NCI-H2107 (cell line): ENCODE measurements around the gene SGPL1.
"Not testable (repeated sequence)": the region's sequence is repeated elsewhere in the genome, so short reads cannot be mapped to it uniquely, and the experiment has no call there.

Source experiments
- DNase-seq: peaks from one replicate; lab custom pipeline; 2025; lab: John Stamatoyannopoulos, UW

SGPL1 gene

DNA sequence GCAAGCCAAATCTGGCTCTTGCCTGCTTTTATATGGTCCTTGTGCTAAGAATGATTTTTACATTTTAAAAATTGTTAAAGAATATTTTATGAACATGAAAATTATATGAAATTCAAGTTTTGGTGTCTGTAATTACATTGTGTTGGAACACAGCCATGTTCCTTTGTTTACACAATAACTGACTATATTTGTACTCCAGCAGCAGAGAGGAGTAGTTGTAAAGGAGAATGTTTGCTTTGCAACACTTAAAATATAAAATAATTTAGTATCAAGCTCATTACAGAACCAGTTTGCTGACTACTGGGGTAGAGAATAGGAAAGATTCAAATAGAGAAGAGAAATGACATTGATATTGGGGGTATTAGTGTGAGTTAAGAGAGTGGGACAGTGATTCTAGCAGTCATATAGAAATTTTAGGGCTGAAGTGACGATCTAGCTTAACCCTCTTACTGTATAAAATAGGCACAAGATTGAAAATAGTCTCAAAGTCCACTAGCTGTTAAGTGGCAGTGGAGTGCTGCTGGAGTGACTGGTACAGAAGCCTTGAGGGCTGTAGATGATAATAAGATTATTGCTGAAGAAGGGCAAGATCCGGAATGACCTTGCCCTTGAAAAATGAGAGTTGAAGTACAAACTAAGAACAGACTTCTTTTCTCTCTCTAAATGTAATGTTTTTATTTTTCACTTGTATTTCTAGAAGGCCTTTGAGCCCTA is 28.2 kb downstream of the SGPL1 start:
- DNase-seq: no peak

DNA sequence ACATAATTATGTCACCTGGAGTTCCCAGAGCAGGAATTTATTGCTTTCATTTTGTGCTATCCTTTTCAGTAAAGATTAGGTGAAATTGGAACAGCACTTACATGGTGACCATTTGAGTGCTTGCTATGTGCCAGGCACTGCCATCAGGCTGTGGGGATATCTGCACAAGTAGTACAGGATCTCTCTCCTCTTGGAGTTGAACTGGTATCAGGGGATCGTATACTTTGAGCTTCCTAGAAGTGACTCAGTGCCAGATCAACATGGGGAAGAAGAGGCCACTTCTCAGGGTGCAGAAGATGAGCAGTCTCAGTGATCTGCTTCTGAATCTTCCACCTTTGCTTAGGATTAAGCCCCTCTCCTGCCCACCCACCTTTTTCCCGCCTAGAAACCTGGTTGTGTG is 29.5 kb downstream of the SGPL1 start:
- DNase-seq: no peak

DNA sequence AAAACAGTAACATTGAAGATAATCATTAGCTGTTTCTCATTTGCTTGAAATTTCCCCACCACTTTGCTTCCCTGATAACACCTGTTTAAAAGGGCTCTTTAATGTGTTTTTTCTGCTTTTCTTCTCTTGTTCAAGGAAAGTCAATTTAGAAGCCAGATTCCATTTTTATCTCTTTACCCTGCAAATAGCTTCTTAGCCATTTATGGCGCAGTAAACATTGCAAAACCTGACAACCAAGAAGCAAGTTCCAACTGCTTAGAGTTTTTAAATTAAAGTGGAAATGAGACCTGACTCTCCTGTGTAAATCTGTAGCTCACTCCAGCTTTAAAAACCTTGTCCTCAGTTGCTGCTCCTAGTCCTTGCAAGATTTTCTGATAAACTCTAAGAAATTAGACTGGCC is 30.1 kb downstream of the SGPL1 start:
- DNase-seq: no peak

DNA sequence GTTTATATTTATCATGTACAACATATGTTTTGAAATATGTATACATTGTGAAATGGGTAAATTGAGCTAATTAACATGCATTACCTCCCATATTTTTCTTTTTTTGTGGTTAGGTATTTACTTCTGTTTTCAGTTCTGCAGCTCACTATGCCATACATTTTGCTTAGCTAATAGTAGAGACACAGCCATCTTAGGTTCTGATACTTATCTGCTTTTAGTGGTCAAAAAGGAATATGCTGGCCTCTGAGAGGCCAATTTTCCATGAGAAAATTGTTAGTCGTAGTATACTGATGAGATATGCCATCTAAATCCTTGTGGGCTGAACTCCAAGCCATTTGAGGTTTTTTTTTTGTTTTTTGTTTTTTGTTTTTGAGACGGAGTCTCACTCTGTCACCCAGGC is 31.0 kb downstream of the SGPL1 start:
- DNase-seq: no peak

DNA sequence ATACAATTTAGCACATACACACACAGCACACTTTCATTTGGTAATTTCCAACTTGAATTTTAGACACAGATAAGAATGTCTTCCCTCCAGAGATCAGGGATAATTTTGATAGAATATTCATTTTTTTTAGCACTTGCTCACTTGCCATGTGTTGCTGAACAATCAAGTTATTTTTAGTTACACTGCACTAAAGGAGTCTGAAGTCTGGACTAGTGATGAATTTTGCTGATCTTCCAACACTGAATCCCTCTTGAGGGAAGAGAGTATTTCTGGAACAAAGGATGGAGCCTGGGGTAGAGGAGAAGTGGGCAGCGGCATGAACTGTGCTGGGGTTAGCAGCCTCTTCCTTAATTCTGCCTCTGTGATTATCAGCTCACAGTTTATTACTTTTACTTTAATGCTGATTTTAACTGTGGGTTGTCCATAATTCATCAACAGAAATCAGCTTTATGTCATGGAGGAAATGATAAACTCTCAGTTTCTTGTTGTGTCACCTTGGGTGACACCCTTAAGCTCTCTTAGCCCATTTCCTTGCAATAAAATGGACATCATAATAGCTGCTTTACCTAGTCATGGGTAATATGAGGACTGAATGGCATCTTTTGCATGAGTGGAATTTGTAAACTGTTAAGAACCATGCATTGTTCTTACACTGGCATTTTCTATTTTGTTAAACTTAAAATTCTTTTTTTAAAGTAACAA is 32.1 kb downstream of the SGPL1 start:
- DNase-seq: no peak

DNA sequence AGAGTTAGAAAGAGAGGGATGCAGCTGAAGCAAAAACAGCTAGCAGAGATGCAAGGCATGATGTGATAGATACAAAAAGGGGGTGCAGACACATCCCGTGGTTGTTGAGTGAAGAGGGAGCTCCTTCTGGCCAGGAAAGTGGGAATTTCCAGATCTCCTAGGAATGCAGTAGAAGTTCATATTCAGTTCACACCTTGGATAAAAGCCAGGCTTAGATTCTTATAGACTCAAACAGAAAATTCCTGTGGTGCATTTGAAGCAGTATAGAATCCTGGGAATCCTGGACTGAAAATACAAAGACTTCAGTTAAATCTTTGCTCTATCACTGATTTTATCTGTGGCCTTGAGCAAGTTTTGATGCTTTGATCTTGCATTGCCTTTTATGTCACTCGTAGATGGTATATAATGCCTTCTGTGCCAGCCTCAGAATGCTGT is 33.9 kb downstream of the SGPL1 start:
- no peak for DNase-seq

DNA sequence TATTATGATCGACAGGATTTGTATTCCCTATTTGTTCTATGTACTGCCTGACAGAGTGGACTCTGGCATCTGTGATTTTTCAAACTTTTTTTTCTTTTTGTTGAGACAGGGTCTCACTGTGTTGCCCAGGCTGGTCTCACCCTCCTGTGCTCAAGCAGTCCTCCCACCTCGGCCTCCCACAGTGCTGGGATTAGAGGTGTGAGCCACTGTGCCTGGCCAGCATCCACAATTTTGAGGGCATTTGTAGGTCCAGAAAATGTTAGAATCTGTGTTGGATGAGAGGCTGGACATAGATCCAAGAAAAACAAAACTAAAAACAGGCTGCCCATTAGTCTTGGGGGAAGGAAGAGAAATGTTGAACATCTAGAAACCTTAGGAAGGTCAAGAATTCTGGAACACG is 34.3 kb downstream of the SGPL1 start:
- no peak for DNase-seq

DNA sequence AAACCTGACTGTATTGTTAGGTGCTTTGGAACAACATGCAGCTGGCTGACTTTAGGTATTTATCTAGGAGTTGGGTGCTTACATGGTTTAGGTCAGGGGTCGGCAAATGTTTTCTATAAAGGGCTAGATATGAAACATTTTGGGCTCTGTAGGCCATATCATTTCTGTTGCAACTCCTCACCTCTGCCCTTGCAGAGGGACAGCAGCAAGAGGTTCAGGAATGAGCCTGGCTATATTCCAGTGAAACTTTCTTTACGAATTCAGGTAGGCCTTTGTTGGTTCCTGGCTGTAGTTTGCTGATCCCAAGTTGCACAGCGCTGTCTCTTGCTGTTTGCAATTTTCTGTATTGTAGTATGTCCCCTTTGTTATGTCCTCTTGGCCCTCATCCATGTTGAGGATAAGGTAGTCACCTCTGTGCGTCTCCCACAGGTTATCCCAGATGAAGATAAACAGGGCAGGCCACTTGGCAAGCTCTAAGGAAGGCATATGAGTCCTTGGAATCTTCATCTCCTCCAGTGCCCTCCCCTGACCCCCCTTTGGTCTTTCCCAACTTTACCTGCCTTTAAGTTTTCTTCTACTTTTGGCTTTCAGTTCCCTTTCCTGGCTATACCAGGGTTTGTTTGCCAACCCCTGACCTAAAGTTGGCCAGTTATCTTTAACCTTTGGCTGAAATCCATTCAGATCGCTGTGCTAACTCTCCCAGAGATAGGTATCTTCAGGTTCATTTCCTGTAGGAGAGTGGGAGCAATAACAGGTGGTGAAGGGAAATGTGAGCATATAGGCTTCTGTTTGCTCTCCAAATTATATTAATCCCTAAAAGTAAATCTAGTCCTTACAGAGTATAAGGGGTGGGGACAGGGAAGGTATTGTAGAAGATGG is 36.1 kb downstream of the SGPL1 start:
- DNase-seq: no peak

DNA sequence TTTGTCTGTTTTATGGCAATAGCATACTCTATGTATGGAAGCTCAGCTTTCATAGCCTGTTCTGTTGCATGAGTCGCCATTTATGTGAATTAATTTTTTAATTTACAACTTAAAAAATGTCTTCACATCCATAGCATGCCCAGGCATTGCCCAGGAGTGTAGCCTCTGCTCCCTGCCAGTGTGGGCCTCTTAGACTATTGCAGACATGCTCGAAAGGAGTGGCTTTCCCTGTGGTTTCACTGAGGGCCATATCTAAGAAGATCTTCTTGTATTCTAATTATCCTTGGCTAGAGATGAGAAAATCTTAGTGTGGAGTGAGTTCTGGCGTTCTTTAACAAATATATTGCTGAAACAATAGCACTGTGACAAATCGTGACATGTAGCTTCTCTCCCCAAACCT is 37.3 kb downstream of the SGPL1 start:
- DNase-seq: no peak

DNA sequence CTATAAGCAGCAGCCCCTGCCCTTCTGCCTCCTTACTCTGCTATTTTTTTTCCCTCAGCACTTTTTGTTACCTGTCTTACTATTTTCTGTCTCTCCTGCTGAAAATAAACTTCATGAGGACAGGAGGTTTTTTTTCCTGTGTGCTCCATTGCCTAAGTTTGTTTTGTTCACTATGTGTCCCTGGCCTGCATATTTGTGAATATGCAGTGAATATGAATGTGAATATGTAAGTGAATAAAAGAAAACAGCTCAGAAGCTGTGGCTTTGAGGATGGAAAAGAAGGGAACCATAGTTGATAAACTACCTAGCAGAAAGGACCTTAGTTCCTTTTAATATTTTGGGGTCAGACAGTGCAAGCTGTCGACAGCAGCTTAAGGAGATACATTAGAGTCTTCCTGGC is 37.7 kb downstream of the SGPL1 start:
- DNase-seq: no peak

DNA sequence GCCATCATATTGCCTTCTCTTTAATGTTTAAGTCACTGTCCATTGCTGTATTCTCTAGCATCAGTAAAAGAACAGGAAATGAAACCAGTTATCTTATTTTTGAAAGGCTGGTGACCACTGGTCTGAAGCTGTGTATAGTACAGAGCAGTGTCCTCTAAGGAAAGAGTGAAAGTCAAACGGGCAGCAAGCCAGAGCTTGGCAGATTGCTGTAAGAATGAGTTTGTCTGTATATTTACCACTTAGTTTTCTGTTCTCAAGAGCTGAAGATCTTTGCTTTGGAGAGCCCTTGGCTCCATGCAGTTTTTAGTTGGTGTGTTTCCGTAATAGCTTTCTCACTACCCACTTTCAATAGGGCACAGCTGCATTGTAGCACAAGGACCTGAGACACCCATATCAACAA is 40.7 kb downstream of the SGPL1 start:
- no peak for DNase-seq

DNA sequence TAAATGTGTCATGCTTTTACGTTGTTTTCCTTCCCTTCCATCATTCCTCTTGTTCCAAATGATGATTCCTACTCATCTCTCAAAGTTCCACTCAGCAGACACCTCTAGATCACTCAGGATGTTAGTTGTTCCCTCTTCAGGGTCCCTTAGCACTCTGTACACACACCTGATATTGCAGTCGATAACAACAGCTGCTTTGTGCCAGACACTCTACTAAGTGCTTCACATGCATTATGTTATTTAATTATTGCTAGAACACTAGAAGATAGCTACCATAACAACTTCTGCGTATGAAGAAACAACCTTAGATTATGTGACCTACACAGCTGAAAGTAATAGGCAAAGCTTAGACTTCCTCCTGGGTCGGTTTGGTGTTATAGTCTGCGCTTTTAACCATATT is 43.0 kb downstream of the SGPL1 start:
- DNase-seq: no peak

DNA sequence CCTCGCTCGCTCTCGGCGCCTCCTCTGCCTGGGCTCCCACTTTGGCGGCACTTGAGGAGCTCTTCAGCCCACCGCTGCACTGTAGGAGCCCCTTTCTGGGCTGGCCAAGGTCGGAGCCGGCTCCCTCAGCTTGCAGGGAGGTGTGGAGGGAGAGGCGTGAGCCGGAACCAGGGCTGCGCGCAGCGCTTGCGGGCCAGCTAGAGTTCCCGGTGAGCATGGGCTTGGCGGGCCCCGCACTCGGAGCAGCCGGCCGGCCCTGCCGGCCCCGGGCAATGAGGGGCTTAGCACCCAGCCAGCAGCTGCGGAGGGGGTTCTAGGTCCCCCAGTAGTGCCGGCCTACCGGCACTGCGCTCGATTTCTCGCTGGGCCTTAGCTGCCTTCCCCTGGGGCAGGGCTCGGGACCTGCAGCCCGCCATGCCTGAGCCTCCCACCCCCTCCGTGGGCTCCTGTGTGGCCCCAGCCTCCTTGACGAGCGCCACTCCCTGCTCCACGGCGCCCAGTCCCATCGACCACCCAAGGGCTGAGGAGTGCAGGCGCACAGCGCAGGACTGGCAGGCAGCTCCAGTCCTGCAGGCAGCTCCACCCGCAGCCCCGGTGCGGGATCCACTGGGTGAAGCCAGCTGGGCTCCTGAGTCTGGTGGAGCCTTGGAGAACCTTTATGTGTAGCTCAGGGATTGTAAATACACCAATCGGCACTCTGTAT is 45.9 kb downstream of the SGPL1 start:
- DNase-seq: not testable (repeated sequence)

DNA sequence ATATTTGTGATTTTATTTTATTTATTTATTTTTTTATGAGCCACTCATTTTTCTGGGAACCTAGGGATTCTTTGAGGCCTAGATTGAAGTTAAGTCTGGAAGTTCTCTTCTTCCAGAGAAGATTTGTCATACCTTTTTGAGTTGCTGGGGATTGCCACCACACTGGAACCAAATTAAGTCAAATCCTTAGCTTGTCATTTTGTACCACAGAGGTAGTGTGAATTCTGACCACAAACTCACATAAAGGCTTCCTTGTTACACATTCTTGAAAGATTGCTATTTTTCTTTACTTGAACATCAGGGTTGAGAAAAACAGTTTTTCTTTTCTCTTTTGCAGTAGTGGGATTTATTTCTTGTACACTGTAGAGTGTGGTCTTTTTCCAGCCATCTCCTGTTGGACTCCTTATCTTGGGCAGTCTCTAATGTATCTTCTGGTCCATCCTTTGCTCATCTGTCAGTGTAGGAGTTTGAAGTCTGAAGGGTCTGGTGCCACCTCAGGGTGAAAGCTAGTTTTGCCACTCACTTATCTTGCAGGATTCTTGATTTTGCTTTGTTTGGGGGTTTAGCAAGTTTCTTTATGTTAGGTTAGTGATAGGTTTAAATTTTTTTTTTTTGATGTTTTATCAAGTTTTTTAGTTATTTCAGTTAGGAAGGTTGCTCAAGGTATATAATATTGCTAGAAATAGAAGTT is 47.9 kb downstream of the SGPL1 start:
- no peak for DNase-seq

DNA sequence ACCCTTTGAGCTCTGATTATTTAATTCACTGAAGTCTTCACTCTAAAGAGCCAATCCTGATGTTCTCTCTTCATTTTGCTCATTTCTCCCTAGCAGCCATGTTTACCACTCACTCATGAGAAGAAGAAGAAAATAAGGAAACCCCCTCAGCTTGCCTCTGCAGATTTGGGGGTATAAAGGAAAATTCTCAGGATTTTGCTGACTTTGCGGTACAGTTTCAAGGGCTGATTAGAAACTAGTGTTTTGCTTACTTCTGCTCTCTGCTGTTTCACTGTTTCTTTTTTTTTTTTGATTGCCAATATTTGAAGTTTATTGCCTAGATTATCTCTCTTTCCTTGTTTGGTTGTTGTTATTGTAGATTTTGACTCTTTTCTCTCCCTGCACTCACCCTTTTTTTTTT is 49.2 kb downstream of the SGPL1 start:
- no peak for DNase-seq

DNA sequence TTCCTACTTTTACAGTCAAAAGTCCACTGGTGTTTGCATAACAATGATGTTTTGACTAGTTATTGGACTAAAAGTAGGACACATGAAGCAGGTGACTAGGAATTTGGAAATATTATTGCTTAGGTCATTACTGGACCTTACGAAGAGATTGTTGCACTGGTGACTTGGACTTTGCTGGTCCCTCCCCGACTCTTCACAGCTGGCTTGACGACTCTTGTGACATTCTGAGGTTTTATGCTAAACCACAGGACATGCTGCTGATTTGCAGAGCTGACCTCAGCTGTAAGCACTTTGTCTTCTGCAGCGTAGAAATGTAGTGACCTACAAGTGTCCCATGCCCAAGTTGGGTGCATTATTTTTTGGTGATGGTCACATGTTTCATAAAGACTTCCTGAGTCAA is 50.7 kb downstream of the SGPL1 start:
- DNase-seq: no peak

DNA sequence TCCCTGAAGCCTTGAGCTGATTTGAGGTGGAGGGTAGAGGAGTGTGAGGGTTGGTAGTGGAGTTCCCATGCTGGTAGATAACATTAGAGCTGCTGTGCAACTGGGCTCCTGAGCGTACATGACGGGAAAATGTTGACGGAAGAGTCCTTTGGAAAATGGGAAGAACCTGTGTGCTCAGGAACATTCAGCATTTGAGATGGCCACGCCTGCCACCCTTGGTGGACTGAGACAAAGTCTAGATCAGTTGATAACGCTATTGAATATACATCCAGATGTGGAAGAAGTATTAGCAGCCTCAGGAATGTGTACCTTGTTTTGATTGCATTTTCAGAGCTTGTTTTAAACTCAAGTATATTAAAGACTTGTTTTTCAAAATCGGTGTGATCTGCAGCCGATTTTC is 56.5 kb downstream of the SGPL1 start:
- no peak for DNase-seq

DNA sequence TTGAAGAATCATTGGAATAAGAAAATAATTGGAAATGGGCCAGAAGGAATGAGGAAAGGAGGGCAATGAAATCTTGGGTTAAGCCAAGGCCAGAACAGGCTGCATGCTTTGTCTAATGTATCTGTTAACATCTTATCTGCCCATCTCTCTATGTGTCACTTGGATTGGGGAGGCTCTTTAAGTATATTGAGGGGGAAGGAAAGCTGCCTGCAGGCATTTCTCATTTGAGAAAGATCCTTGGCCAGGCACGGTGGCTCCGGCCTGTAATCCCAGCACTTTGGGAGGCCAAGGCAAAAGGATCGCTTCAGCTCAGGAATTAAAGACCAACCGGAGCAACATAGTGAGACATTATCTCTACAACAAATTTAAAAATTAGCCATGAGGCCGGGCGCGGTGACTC is 58.3 kb downstream of the SGPL1 start:
- no peak for DNase-seq

DNA sequence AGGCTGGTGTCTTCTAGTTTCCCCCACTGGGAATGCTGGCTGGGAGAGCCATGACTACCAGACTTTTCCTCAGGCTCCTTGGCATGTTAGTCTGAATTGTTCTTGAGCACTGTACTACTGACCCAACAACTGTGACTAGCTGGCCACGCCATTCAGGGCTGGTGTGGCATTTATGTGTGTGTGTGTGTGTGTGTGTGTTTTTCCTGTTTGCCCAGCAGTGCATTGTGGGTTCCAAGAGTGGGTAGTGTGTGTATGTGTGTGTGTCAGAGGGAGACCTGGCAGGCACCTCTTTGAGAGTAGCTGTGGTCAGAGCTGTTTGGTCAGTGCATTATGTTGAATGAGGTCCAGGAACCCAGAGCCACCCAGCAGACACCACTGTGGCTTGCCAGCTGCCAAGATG is 63.5 kb downstream of the SGPL1 start:
- no peak for DNase-seq

DNA sequence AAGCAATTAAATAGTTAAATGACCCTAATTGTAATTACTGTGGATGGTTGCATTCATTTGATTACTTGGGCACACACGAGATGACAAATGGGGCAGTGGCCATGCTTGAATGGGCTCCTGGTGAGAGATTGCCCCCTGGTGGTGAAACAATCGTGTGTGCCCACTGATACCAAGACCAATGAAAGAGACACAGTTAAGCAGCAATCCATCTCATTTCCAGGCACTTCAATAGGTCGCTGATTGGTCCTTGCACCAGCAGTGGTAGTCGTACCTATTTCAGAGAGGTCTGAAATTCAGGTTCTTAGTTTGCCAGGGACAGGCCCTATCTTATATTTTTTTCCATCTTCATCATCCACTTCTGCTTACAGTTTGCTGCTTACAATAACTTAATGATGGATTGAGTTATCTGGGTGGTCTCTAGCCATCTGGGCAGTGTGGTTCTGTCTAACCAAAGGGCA is 64.4 kb downstream of the SGPL1 start:
- peak; percentile 56 for DNase-seq

DNA sequence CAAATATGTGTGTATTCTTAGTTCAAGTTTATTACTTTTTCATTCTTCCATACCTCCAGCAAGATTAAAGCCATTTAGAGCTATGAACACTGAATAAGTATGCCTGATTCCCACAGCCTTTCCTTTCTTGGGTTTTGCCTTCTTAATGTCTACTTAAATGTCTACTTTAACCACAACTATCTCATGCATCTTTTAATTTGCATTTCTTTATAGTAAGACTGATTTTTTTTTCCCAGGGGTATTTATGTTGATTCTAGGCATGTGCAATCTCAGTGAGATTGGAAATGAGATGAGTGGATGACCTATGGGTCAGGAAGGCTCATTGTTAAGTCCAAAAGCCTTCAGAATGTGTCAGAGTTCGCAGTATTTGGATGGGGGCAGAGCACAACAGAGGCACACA is 69.0 kb downstream of the SGPL1 start:
- no peak for DNase-seq

DNA sequence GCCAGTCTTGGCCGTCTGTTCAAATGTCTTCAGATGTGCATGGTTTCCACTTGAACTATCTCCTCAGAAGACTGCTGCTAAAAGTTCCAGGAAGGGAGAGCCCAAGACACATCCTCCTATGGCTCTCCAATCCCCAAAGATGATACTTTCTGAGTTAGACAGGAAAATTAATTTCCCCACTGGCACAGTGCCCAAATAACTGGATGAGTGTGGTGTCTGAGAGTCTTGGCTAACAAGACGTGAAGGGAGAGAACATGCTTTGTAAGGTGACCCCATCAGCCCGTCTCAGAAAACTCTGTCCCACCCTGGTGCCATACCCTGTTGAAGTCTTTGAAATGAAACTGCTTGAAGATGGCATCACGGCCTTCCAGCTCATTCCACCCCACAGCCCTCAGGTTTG is 69.7 kb downstream of the SGPL1 start:
- DNase-seq: no peak
